NK-92 (cell line): Measurements from ENCODE around the gene ZNF2.
A peak's percentile ranks its signal among the peaks of the same experiment; 100 is the strongest.
"Not testable (repeated sequence)": the region's sequence is repeated elsewhere in the genome, so short reads cannot be mapped to it uniquely, and the experiment has no call there.

Source experiments
- DNase-seq: peaks from one replicate; lab custom pipeline; 2025; ENCODE audit not compliant: unreplicated experiment; lab: John Stamatoyannopoulos, UW

The ZNF2 gene

GRCh38 chr2:95165371-95166064, at the start of gene ZNF2:
Gene ZNF2, plus strand, starts transcription at chr2:95165809. Its CDS starts 10,418 bp downstream, at chr2:95176227.
- peak; percentile 79 for DNase-seq

- no peak for DNase-seq
Observed at GRCh38 chr2:95121093-95121406, 44.6 kb upstream of the ZNF2 start.

GRCh38 chr2:95121407-95122196, 44.0 kb upstream of the ZNF2 start, which contains the start of gene MRPS5:
Gene MRPS5, minus strand, starts transcription at chr2:95121808. Its CDS starts 17 bp downstream, at chr2:95121791.
- DNase-seq: peak; percentile 4

GRCh38 chr2:95122197-95122551, 43.4 kb upstream of the ZNF2 start:
- no peak for DNase-seq

- no peak for DNase-seq
Observed at GRCh38 chr2:95138702-95139101, 26.9 kb upstream of the ZNF2 start.

GRCh38 chr2:95143838-95144237, 21.8 kb upstream of the ZNF2 start:
- DNase-seq: no peak

- no peak for DNase-seq
Observed at GRCh38 chr2:95149397-95149984, 16.1 kb upstream of the ZNF2 start.

GRCh38 chr2:95158441-95158840, 7.2 kb upstream of the ZNF2 start:
- no peak for DNase-seq

GRCh38 chr2:95158891-95159619, 6.6 kb upstream of the ZNF2 start:
- DNase-seq: no peak

GRCh38 chr2:95159690-95160449, 5.7 kb upstream of the ZNF2 start, which contains the start of gene ZNF514:
Gene ZNF514, minus strand, starts transcription at chr2:95159848. Its CDS starts 6,595 bp downstream, at chr2:95153253.
- no peak for DNase-seq

GRCh38 chr2:95165030-95165370, 609 bp upstream of the ZNF2 start:
- DNase-seq: no peak

- DNase-seq: no peak
Observed at GRCh38 chr2:95166065-95166763, 605 bp downstream of the ZNF2 start.

GRCh38 chr2:95171902-95172301, 6.3 kb downstream of the ZNF2 start:
- no peak for DNase-seq

GRCh38 chr2:95174031-95174542, 8.5 kb downstream of the ZNF2 start:
- DNase-seq: no peak

GRCh38 chr2:95179451-95179850, 13.8 kb downstream of the ZNF2 start:
- DNase-seq: no peak

GRCh38 chr2:95181774-95182173, 16.2 kb downstream of the ZNF2 start:
- no peak for DNase-seq

- DNase-seq: no peak
Observed at GRCh38 chr2:95185197-95185596, 19.6 kb downstream of the ZNF2 start.

GRCh38 chr2:95185973-95186372, 20.4 kb downstream of the ZNF2 start:
- DNase-seq: no peak

- not testable (repeated sequence) for DNase-seq
Observed at GRCh38 chr2:95192956-95193355, 27.3 kb downstream of the ZNF2 start.

GRCh38 chr2:95203911-95204310, 38.3 kb downstream of the ZNF2 start:
- no peak for DNase-seq
